Aorta (tissue), 5 donors: Measurements from ENCODE around the gene FGF3. TPM values are rescaled to one million over a fixed set of nuclear protein-coding genes. Genes with fewer than 3 reads are reported as not detected.

Experiments used
- ATAC-seq: fragments of 200-7000 bp; cut with Tn5 transposase; one replicate; pipeline ENCODE4 v1.9.1; 2022; ENCODE audit warnings: moderate library complexity; ENCODE audit not compliant: low FRiP score
- DNase-seq, 2 donors: peaks; one replicate each; pipeline ENCODE4 v3.0.0-alpha.2; 2020
- H3K27ac ChIP-seq, 2 donors: one replicate each; pipeline ENCODE4 v1.5.1; 2013; ENCODE audit warnings: low read length in 2 of 2, mild to moderate bottlenecking in 2 of 2, moderate library complexity in 2 of 2, control low read depth in 1 of 2, inconsistent platforms in 1 of 2, low read depth in 1 of 2
- H3K27me3 ChIP-seq, 2 donors: one replicate each; pipeline ENCODE4 v1.6.1; 2013; ENCODE audit warnings: control low read depth in 1 of 2, low read length in 1 of 2, mild to moderate bottlenecking in 1 of 2, moderate library complexity in 1 of 2; ENCODE audit not compliant: insufficient read depth in 2 of 2, control insufficient read depth in 1 of 2
- H3K36me3 ChIP-seq, 2 donors: one replicate each; pipeline ENCODE4 v1.6.1; 2013; ENCODE audit warnings: control low read depth in 1 of 2, low read length in 1 of 2, mild to moderate bottlenecking in 1 of 2; ENCODE audit not compliant: insufficient read depth in 2 of 2, control insufficient read depth in 1 of 2
- H3K4me1 ChIP-seq, 2 donors: one replicate each; pipeline ENCODE4 v1.6.1; 2013; ENCODE audit warnings: low read length in 2 of 2, control low read depth in 1 of 2, mild to moderate bottlenecking in 1 of 2, moderate library complexity in 1 of 2; ENCODE audit not compliant: insufficient read depth in 2 of 2, control insufficient read depth in 1 of 2
- H3K4me3 ChIP-seq, 2 donors: one replicate each; pipeline ENCODE4 v1.5.1; 2013; ENCODE audit warnings: low read length in 2 of 2, control low read depth in 1 of 2, mild to moderate bottlenecking in 1 of 2
- H3K9me3 ChIP-seq: one replicate; pipeline ENCODE4 v1.6.1; 2013; ENCODE audit warnings: mild to moderate bottlenecking, low read length; ENCODE audit not compliant: control insufficient read depth
- WGBS, 2 donors: extraction: QIAGEN DNeasy Blood & Tissue Kit; methylation state at CpG; one replicate each; pipeline ENCODE4 v1.1.7; 2013; 5-methylcytosine and 5-hydroxymethylcytosine counted together
- intact Hi-C, 2 donors: fragments of 100-400 bp; cut with DNase I; formaldehyde crosslinking; loops; one replicate each; pipeline versions ENCODE4 v1.14.2 to v1.15.0; 2022
- polyA plus RNA-seq, 2 donors: library from polyadenylated mRNA; stranded (reverse); fragments of 200-250 nt; gene quantifications; one replicate each; pipeline ENCODE4 v1.2.3, GENCODE V29; 2013
- total RNA-seq, 2 donors: library from RNA; stranded (reverse); fragmentation: NEBNext Ultra II Directional; extraction: Animal tissue kit (Norgen Biotek cat#: 25700); gene quantifications; one replicate each; pipeline ENCODE4 v1.2.1, GENCODE V29; 2021
- donor health status: healthy with polysubstance abuse.
- donor health status: Bipolar disorder and iron deficiency.
- donor health status: DM: no; HTN: no; CAD: no.
- donor health status: DM: no; HTN: no; CAD: no.
- donor health status: DM: yes; HTN: yes; CAD: no.

The FGF3 gene
- total and polyA plus RNA-seq, 4 donors, result not detected

DNA sequence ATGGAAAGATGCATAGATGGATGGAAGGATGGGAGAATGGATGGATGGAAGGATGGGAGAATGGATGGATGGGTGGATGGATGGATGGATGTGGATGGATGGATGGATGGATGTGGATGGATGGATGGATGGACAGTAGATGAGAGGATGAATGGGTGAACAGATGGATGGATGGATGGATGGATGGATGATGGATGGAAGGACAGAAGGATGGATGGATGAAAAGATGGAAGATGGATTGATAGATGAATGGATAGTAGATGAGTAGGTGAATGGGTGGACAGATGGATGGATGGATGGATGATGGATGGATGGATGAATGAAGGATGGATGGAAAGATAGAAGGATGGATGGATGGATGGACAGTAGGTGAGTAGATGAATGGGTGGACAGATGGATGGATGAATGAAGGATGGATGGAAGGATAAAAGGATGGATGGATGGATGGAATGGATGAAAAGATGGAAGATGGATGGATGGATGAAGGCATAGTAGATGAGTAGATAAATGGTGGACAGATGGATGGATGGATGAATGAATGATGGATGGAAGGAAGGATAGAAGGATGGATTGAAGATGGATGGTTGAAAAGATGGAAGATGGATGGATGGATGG, 15.5 kb downstream of the FGF3 start:
- DNase-seq (no peak), ATAC-seq (no peak)
- Histone ChIP-seq H3K4me1 (no peaks in the 10 kb centered on the region), H3K36me3 (no peaks in the 10 kb centered on the region), H3K9me3 (peaks cover 6% of the 10 kb centered on the region), H3K27me3 (peaks cover 0 to 1% of the 10 kb centered on the region in 2 donors), H3K27ac (no peak overlapping the region), H3K4me3 (no peak overlapping the region)
- intact Hi-C loops, result no loop called here

DNA sequence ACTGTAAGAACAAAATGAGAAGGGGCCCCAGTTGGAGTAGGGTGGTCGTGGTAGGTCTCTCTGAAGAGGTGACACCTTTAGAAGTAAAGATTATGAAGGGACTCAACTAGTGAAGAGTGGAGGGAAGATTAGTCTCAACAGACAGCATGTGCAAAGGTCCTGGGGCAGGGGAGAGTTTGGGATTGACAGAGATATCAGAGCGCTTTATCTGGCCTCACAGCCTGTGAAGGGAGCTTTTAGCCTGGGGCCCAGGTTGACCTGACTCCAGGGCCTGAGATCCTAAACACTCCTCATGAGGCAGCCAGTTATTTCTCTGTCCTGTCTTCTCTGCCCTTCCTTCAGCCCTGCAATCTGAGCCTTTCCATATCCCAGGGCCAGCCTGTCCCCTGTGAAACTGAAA, 16.2 kb downstream of the FGF3 start:
- no peaks in the 10 kb centered on the region for H3K4me1 ChIP-seq
- no peaks in the 10 kb centered on the region for H3K36me3 ChIP-seq
- H3K4me3 ChIP-seq, result no peak overlapping the region
- ATAC-seq, result no peak
- no peak for DNase-seq
- peaks cover 0 to 1% of the 10 kb centered on the region in 2 donors for H3K27me3 ChIP-seq
- 87% methylated on average over 2 of the region's 2 CpGs for WGBS, 2 donors
- intact Hi-C loops, result no loop called here
- H3K27ac ChIP-seq, result no peak overlapping the region
- H3K9me3 ChIP-seq, result peaks cover 6% of the 10 kb centered on the region

DNA sequence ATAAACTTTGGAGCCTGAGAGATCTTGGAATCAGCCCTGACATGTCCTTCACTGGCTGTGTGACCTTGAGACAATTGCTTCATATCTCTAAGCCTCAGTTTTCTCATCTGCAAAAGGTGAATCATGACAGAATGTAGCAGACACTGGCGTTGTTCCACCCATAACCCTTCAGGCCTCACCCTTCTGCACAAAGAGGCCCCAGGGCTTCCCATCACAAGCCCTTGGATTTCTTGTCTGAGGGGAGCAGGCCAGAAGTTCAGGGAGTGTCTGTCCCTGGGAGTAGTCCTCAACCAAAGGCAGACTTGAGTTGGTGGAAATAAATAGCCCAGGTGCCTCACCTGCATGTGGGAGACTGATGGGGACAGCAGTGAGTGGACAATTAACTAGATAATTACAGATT, 16.6 kb downstream of the FGF3 start:
- WGBS, 2 donors, result 73 to 85% methylated on average over 1 of the region's 1 CpG
- Histone ChIP-seq H3K9me3 (peaks cover 6% of the 10 kb centered on the region), H3K27ac (no peak overlapping the region), H3K4me1 (no peaks in the 10 kb centered on the region), H3K4me3 (no peak overlapping the region), H3K36me3 (no peaks in the 10 kb centered on the region), H3K27me3 (peaks cover 0 to 1% of the 10 kb centered on the region in 2 donors)
- DNase-seq, result no peak
- intact Hi-C loops, result no loop called here
- no peak for ATAC-seq

DNA sequence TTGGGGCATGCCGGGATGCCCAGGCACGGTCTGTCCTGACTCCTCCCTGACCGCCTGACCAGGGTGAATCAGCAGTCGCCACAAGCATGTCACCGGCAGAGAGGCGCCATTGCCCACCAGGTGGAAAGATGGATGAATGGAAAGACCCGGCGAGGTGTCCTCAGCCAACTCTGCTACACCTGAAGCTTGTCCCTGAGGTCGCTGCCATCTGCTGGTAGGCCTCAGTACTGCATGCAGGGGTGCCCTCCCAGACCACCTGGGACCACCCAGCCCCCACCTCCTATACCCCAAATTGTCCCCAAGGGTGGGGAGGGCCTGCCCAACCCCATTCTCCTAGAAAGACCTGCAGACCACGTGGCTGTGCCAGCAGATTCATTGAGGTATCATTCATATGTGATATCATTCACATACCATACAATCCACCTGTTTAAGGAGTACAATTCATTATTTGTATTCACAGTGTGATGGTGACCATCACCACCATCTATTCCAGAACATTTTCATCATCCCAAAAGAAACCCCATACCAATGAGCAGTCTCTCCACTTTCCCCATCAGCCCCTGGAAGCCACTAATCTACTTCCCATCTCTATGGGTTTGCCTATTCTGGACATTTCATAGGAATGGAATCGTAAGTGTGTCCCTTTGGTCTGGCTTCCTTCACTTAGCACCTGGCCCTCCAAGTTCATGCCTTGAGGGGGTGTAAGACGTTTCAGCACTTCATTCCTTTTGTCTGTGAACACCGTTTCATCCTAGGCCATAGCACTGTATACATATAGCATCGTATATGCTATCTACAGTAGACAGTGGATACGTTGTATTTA, 17.5 kb downstream of the FGF3 start:
- intact Hi-C loops, result no loop called here
- Histone ChIP-seq H3K9me3 (peaks cover 6% of the 10 kb centered on the region), H3K27me3 (peaks cover 0 to 1% of the 10 kb centered on the region in 2 donors), H3K4me1 (no peaks in the 10 kb centered on the region), H3K4me3 (no peak overlapping the region), H3K36me3 (no peaks in the 10 kb centered on the region), H3K27ac (no peak overlapping the region)
- ATAC-seq, result no peak
- DNase-seq, result no peak
- WGBS, 2 donors, result 34 to 37% methylated on average over 15 of the region's 15 CpGs

DNA sequence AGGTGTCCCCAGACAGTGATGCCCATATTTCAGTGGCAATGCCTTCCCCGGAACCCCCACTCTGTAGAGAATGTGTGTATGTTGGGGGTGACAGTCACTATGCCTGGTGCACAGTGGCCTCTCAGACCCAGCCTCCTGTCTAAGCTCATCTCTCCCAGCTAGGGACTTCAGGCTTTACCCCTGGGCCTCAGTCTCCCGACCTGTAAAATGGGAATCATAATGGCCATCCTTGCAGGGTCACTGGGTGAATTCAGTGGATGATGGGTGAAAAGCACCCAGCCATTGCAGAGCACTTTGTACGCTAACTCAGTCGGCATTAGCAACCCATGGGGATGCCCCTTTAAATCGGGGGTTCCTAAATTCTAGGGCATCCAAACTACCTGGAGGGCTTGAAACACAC, 18.9 kb downstream of the FGF3 start:
- H3K4me1 ChIP-seq, result no peaks in the 10 kb centered on the region
- no peaks in the 10 kb centered on the region for H3K36me3 ChIP-seq
- H3K27me3 ChIP-seq, result peaks cover 0 to 1% of the 10 kb centered on the region in 2 donors
- no peak for ATAC-seq
- H3K4me3 ChIP-seq, result no peak overlapping the region
- DNase-seq, result no peak
- no peak overlapping the region for H3K27ac ChIP-seq
- intact Hi-C loops, result no loop called here
- H3K9me3 ChIP-seq, result peaks cover 6% of the 10 kb centered on the region
- 95 to 96% methylated on average over 5 of the region's 5 CpGs for WGBS, 2 donors

DNA sequence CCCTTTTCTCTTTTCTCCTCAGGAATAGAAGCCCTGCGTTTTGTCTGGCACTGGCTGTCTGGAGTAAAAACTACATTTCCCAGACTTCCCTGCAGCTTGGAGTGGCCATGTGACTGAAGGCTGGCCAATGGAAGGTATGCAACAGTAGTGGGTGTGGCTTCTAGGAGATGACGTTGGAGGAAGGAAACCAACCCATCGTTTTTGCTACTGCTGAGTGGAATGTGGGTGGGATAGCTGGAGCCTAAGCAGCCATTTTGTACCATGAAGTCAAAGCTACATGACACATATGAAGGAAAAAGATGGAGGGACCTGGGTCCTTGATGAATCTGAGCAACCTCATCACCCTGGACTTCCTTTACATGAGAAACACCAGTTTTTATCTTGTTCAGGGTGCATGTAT, 19.6 kb downstream of the FGF3 start:
- Histone ChIP-seq H3K9me3 (peaks cover 6% of the 10 kb centered on the region), H3K36me3 (no peaks in the 10 kb centered on the region), H3K27me3 (peaks cover 0 to 1% of the 10 kb centered on the region in 2 donors), H3K4me1 (no peaks in the 10 kb centered on the region), H3K27ac (no peak overlapping the region), H3K4me3 (no peak overlapping the region)
- WGBS, 2 donors, result 23 to 27% methylated on average over 3 of the region's 3 CpGs
- intact Hi-C loops, result no loop called here
- DNase-seq (no peak), ATAC-seq (no peak)

DNA sequence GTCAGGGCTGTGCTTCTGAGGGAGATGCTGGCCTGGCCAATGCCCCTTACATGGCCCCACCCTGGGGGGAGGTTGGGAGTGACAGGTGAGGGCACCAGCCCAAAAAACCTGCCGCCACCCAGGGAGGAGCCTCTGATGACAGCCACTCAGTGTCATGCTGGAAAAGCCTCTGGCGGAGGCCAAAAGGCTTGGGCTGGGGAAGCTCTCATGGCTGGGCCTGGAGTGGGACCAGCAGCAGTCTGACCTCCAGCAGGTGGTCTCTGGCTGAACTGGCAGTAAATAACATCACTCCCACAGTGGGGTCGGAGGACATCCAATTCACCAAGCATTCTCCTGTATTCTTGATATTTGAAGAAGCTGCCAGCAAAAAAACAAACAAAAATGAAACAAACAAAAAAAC, 20.1 kb downstream of the FGF3 start:
- Histone ChIP-seq H3K27me3 (peaks cover 0 to 1% of the 10 kb centered on the region in 2 donors), H3K36me3 (no peaks in the 10 kb centered on the region), H3K4me1 (no peaks in the 10 kb centered on the region), H3K9me3 (peaks cover 6% of the 10 kb centered on the region), H3K27ac (no peak overlapping the region), H3K4me3 (no peak overlapping the region)
- ATAC-seq, result no peak
- DNase-seq, result no peak
- intact Hi-C loops, result no loop called here
- WGBS, 2 donors, result 94 to 95% methylated on average over 3 of the region's 3 CpGs

DNA sequence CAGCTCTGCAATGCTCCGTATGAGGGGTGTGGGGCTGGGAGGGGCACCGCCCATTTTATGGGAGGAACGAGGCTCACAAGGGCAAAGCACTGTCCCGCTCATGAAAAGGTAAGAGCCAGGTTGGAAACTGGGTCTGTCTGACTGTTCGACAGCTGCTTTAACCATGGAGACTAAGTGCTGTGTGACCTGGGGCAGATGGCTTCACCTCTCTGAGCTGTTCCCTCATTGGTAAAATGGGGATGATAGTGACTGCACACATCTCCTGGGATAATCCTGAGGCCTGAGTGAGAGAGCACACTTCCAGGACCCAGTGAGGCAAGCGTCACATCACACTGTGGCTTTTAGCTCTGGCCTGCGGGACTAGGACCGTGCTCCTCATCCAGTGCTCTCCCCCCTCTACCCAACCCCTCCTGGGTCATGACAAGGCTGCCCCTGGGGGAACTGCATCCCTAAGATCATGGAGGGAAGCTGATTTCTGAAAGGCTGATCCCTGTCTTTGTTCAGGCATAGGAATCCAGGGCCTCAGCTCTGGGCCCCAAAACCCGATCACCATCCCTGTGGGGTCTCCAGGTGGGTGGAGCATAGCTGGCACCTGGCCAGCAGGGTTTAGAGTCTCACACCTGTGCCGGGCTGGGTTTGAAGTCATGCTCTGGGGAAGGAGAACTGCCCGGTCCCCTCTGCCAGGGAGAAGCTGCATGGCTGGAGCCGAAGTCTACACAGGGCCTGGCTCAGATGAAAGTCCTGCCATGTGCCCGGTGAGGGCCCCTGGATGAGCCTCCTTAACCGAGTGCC, 21.3 kb downstream of the FGF3 start:
- Histone ChIP-seq H3K9me3 (peaks cover 4% of the 10 kb centered on the region), H3K4me3 (no peak overlapping the region), H3K27ac (no peak overlapping the region), H3K4me1 (no peaks in the 10 kb centered on the region), H3K27me3 (no peaks in the 10 kb centered on the region), H3K36me3 (no peaks in the 10 kb centered on the region)
- intact Hi-C loops, result no loop called here
- no peak for ATAC-seq
- no peak for DNase-seq
- 81 to 85% methylated on average over 14 of the region's 14 CpGs for WGBS, 2 donors
